CD4-positive, CD25-positive, alpha-beta regulatory T cell (primary cell): ENCODE measurements around the gene UBE2D2. TPM values are rescaled to one million over a fixed set of nuclear protein-coding genes. Genes with fewer than 3 reads are reported as not detected.
"Not testable (repeated sequence)": the region's sequence is repeated elsewhere in the genome, so short reads cannot be mapped to it uniquely, and the experiment has no call there.

ENCODE experiments used
- ATAC-seq, 2 donors: fragments of 150-1000 bp; cut with Tn5 transposase; one replicate each; pipeline ENCODE4 v1.10.0; 2021; ENCODE audit warnings: low read depth in 2 of 2, moderate number of reproducible peaks in 2 of 2, moderate library complexity in 1 of 2
- DNase-seq, 3 donors: peaks; one replicate each; pipeline versions ENCODE4 v3.0.0 to v3.0.0-alpha.2; 2012 to 2022; ENCODE audit warnings: mixed read lengths in 1 of 3
- H3K27ac ChIP-seq: one replicate; pipeline ENCODE4 v1.7.0; 2013; ENCODE audit warnings: mild to moderate bottlenecking, low read length; ENCODE audit not compliant: insufficient read depth, poor library complexity, severe bottlenecking
- H3K27me3 ChIP-seq: one replicate; pipeline ENCODE4 v1.7.0; 2013; ENCODE audit warnings: low read length; ENCODE audit not compliant: control insufficient read depth, insufficient read depth
- H3K36me3 ChIP-seq: one replicate; pipeline ENCODE4 v1.7.0; 2013; ENCODE audit warnings: mild to moderate bottlenecking, low read length, moderate library complexity; ENCODE audit not compliant: control insufficient read depth, insufficient read depth
- H3K4me1 ChIP-seq: 2 replicates; pipeline ENCODE4 v1.7.0; 2013; ENCODE audit warnings: mild to moderate bottlenecking, low read length; ENCODE audit not compliant: insufficient read depth, control insufficient read depth, poor library complexity, severe bottlenecking
- H3K4me3 ChIP-seq: one replicate; pipeline ENCODE4 v1.7.0; 2013; ENCODE audit warnings: low read depth, mild to moderate bottlenecking, low read length, moderate library complexity
- H3K9me3 ChIP-seq, 2 experiments: 1 replicate in 1 of 2; 2 replicates in 1 of 2; pipeline ENCODE4 v1.7.0; 2013; ENCODE audit warnings: low read length in 2 of 2, mild to moderate bottlenecking in 1 of 2, moderate library complexity in 1 of 2; ENCODE audit not compliant: control insufficient read depth in 2 of 2
- H3K27ac Mint-ChIP-seq, 3 donors: one replicate each; pipeline ENCODE4 v1.8.0; 2020 to 2022; ENCODE audit warnings: mild to moderate bottlenecking in 3 of 3, mixed read lengths in 3 of 3, moderate library complexity in 2 of 3
- H3K27me3 Mint-ChIP-seq: one replicate; pipeline ENCODE4 v1.8.0; 2022; ENCODE audit warnings: mild to moderate bottlenecking, mixed read lengths
- H3K36me3 Mint-ChIP-seq: one replicate; pipeline ENCODE4 v1.8.0; 2020; ENCODE audit warnings: mixed read lengths
- H3K4me1 Mint-ChIP-seq, 4 donors: one replicate each; pipeline ENCODE4 v1.8.0; 2020 to 2022; ENCODE audit warnings: mixed read lengths in 4 of 4, mild to moderate bottlenecking in 1 of 4
- H3K4me3 Mint-ChIP-seq, 4 donors: one replicate each; pipeline ENCODE4 v1.8.0; 2020 to 2022; ENCODE audit warnings: mild to moderate bottlenecking in 4 of 4, mixed read lengths in 4 of 4, moderate library complexity in 3 of 4
- H3K9me3 Mint-ChIP-seq, 7 donors: one replicate each; pipeline ENCODE4 v1.8.0; 2020 to 2022; ENCODE audit warnings: mixed read lengths in 7 of 7, mild to moderate bottlenecking in 3 of 7, moderate library complexity in 2 of 7
- polyA plus RNA-seq, 4 donors: library from polyadenylated mRNA; unstranded; fragments of 300-500 nt; fragmentation: Illumina TruSeq; gene quantifications; one replicate each; pipeline ENCODE4 v1.2.3, GENCODE V29; 2021
- total RNA-seq: library from RNA; stranded (reverse); gene quantifications from one replicate; pipeline ENCODE4 v1.2.3, GENCODE V29; 2022

Gene UBE2D2
- 181 TPM for total RNA-seq
- 100 to 1,000 TPM; 330 to 376 (median 350) TPM for polyA plus RNA-seq

- H3K4me1 Mint-ChIP-seq: peaks cover 14 to 43% (median 24%) of the 10 kb centered on the region in 4 donors
- DNase-seq (peak; percentile 96 to 99 (median 97)), ATAC-seq (peak; percentile 87 to 92)
- no peaks in the 10 kb centered on the region for H3K9me3 ChIP-seq
- H3K9me3 Mint-ChIP-seq: no peaks in the 10 kb centered on the region
- H3K27me3 ChIP-seq: no peaks in the 10 kb centered on the region
- H3K36me3 Mint-ChIP-seq: peaks cover 8% of the 10 kb centered on the region
- peak within 1 kb of the TSS; percentile 89 for H3K27ac ChIP-seq
- peak within 1 kb of the TSS; percentile 93 to 100 (median 96) for H3K4me3 Mint-ChIP-seq
- H3K36me3 ChIP-seq: no peaks in the 10 kb centered on the region
- H3K4me3 ChIP-seq: peak within 1 kb of the TSS; percentile 95
- no peaks in the 10 kb centered on the region for H3K27me3 Mint-ChIP-seq
- H3K4me1 ChIP-seq: peaks cover 40% of the 10 kb centered on the region
- H3K27ac Mint-ChIP-seq: peak within 1 kb of the TSS; percentile 97 to 98 (median 97)
Observed at GRCh38 chr5:139560752-139561654, at the start of gene UBE2D2. Gene UBE2D2, plus strand, starts transcription at chr5:139561339. Its CDS starts 453 bp downstream, at chr5:139561792.

- H3K9me3 ChIP-seq: no peaks in the 10 kb centered on the region
- Mint-ChIP-seq H3K36me3 (no peaks in the 10 kb centered on the region), H3K27me3 (no peaks in the 10 kb centered on the region), H3K4me1 (peaks cover 4 to 40% (median 7%) of the 10 kb centered on the region in 4 donors), H3K9me3 (no peaks in the 10 kb centered on the region), H3K4me3 (no peak overlapping the region), H3K27ac (peak overlapping the region in 2 of 3 donors; percentile 21 to 67)
- ATAC-seq (no peak), DNase-seq (peak in 1 of 3 donors; percentile 27)
- no peaks in the 10 kb centered on the region for H3K27me3 ChIP-seq
- H3K4me1 ChIP-seq: peaks cover 8% of the 10 kb centered on the region
- H3K4me3 ChIP-seq: no peak overlapping the region
- H3K27ac ChIP-seq: no peak overlapping the region
- no peaks in the 10 kb centered on the region for H3K36me3 ChIP-seq
Observed at GRCh38 chr5:139512786-139513390, 48.3 kb upstream of the UBE2D2 start.

- peak; percentile 54 to 59 for ATAC-seq
Observed at GRCh38 chr5:139513434-139513833, 47.7 kb upstream of the UBE2D2 start.

GRCh38 chr5:139513852-139514485, 47.2 kb upstream of the UBE2D2 start:
- peaks cover 9 to 50% (median 14%) of the 10 kb centered on the region in 4 donors for H3K4me1 Mint-ChIP-seq
- no peak for DNase-seq
- Histone ChIP-seq H3K9me3 (no peaks in the 10 kb centered on the region), H3K27me3 (no peaks in the 10 kb centered on the region), H3K36me3 (no peaks in the 10 kb centered on the region), H3K4me3 (no peak overlapping the region), H3K27ac (no peak overlapping the region), H3K4me1 (peaks cover 14% of the 10 kb centered on the region)
- H3K36me3 Mint-ChIP-seq: no peaks in the 10 kb centered on the region
- H3K4me3 Mint-ChIP-seq: peak overlapping the region in 3 of 4 donors; percentile 62 to 79 (median 68)
- ATAC-seq: no peak
- no peaks in the 10 kb centered on the region for H3K9me3 Mint-ChIP-seq
- peak overlapping the region in 1 of 3 donors; percentile 46 for H3K27ac Mint-ChIP-seq
- H3K27me3 Mint-ChIP-seq: peaks cover 3% of the 10 kb centered on the region

More at GRCh38 chr5:139513434-139513833, 47.7 kb upstream of the UBE2D2 start:
- H3K9me3 ChIP-seq, H3K27me3 Mint-ChIP-seq, H3K27ac ChIP-seq, H3K9me3 Mint-ChIP-seq, H3K36me3 Mint-ChIP-seq, H3K36me3 ChIP-seq, H3K4me3 ChIP-seq, H3K27me3 ChIP-seq: not testable (repeated sequence)
- peak overlapping the region in 1 of 3 donors; percentile 46 for H3K27ac Mint-ChIP-seq
- peaks cover 9 to 44% (median 9%) of the 10 kb centered on the region in 4 donors for H3K4me1 Mint-ChIP-seq
- peaks cover 12% of the 10 kb centered on the region for H3K4me1 ChIP-seq
- peak overlapping the region in 3 of 4 donors; percentile 62 to 79 (median 68) for H3K4me3 Mint-ChIP-seq
- DNase-seq: peak; percentile 67 to 85 (median 74)

- ATAC-seq (no peak), DNase-seq (no peak)
- Histone ChIP-seq H3K4me3 (no peak overlapping the region), H3K27me3 (no peaks in the 10 kb centered on the region), H3K36me3 (no peaks in the 10 kb centered on the region), H3K27ac (no peak overlapping the region), H3K4me1 (peaks cover 14% of the 10 kb centered on the region), H3K9me3 (no peaks in the 10 kb centered on the region)
- H3K27ac Mint-ChIP-seq: no peak overlapping the region
- H3K9me3 Mint-ChIP-seq: peaks cover 0 to 2% (median 0%) of the 10 kb centered on the region in 7 donors
- peaks cover 9 to 51% (median 16%) of the 10 kb centered on the region in 4 donors for H3K4me1 Mint-ChIP-seq
- no peaks in the 10 kb centered on the region for H3K36me3 Mint-ChIP-seq
- H3K4me3 Mint-ChIP-seq: no peak overlapping the region
- H3K27me3 Mint-ChIP-seq: peaks cover 7% of the 10 kb centered on the region
Observed at GRCh38 chr5:139514486-139514856, 46.7 kb upstream of the UBE2D2 start.

GRCh38 chr5:139517683-139518564, 43.2 kb upstream of the UBE2D2 start:
- H3K27ac ChIP-seq: peak overlapping the region; percentile 70
- no peaks in the 10 kb centered on the region for H3K36me3 ChIP-seq
- Mint-ChIP-seq H3K27me3 (peaks cover 8% of the 10 kb centered on the region), H3K4me1 (peaks cover 5 to 24% (median 15%) of the 10 kb centered on the region in 4 donors), H3K36me3 (no peaks in the 10 kb centered on the region), H3K4me3 (peak overlapping the region; percentile 85 to 94 (median 92)), H3K27ac (peak overlapping the region; percentile 93 to 99 (median 99)), H3K9me3 (peaks cover 0 to 2% (median 0%) of the 10 kb centered on the region in 7 donors)
- H3K9me3 ChIP-seq: no peaks in the 10 kb centered on the region
- no peaks in the 10 kb centered on the region for H3K27me3 ChIP-seq
- ATAC-seq (peak; percentile 96), DNase-seq (peak; percentile 77 to 90 (median 88))
- peak overlapping the region; percentile 81 for H3K4me3 ChIP-seq
- peaks cover 14% of the 10 kb centered on the region for H3K4me1 ChIP-seq
